GM10266 (cell line): ENCODE data around the gene DNAJA4.

Source experiments
- DNase-seq: peaks from one replicate; pipeline ENCODE4 v3.0.0; 2012; ENCODE audit errors: extremely low spot score
- CTCF ChIP-seq: IDR thresholded peaks from 2 replicates; pipeline ENCODE4 v1.5.1; 2012; ENCODE audit warnings: mild to moderate bottlenecking, low read depth; ENCODE audit not compliant: control insufficient read depth, insufficient read depth; ENCODE audit errors: missing control alignments

The DNAJA4 gene

GRCh38 chr15:78225783-78226541, 38.4 kb upstream of the DNAJA4 start:
- DNase-seq: peak; percentile 53
- no peak for TF ChIP-seq CTCF

GRCh38 chr15:78228356-78228996, 35.9 kb upstream of the DNAJA4 start:
- no peak for DNase-seq
- no peak for TF ChIP-seq CTCF

GRCh38 chr15:78229431-78230406, 34.6 kb upstream of the DNAJA4 start:
- DNase-seq: no peak
- TF ChIP-seq CTCF: no peak

GRCh38 chr15:78232951-78233350, 31.4 kb upstream of the DNAJA4 start:
- no peak for TF ChIP-seq CTCF
- DNase-seq: no peak

- no peak for DNase-seq
- no peak for TF ChIP-seq CTCF
These were observed 30.9 kb upstream of the DNAJA4 start for GRCh38 chr15:78233496-78233895.

- DNase-seq: no peak
- no peak for TF ChIP-seq CTCF
These were observed 29.8 kb upstream of the DNAJA4 start, which contains the start of gene ACSBG1 for GRCh38 chr15:78234515-78235040. TSS of gene ACSBG1 (minus strand) at chr15:78234565. CDS start at chr15:78234501, 64 bp downstream.

GRCh38 chr15:78236491-78236890, 27.9 kb upstream of the DNAJA4 start:
- no peak for DNase-seq
- no peak for TF ChIP-seq CTCF
